Thoracic aorta endothelial cell (primary cell): ENCODE results near the gene AMMECR1. TPM values are rescaled to one million over a fixed set of nuclear protein-coding genes. Genes with fewer than 3 reads are reported as not detected.

Source experiments
- small RNA-seq: library from RNA; depleted of rRNA; stranded (forward); fragments of <200 nt; gene quantifications from one replicate; pipeline ENCODE3, GENCODE V24; 2012
- total RNA-seq: library from RNA; depleted of rRNA; stranded (reverse); fragments of >200 nt; gene quantifications from 2 replicates; pipeline ENCODE4 v1.2.3, GENCODE V29; 2012

AMMECR1 gene
- 15.3 and 15.4 TPM in 2 replicates for total RNA-seq

DNA sequence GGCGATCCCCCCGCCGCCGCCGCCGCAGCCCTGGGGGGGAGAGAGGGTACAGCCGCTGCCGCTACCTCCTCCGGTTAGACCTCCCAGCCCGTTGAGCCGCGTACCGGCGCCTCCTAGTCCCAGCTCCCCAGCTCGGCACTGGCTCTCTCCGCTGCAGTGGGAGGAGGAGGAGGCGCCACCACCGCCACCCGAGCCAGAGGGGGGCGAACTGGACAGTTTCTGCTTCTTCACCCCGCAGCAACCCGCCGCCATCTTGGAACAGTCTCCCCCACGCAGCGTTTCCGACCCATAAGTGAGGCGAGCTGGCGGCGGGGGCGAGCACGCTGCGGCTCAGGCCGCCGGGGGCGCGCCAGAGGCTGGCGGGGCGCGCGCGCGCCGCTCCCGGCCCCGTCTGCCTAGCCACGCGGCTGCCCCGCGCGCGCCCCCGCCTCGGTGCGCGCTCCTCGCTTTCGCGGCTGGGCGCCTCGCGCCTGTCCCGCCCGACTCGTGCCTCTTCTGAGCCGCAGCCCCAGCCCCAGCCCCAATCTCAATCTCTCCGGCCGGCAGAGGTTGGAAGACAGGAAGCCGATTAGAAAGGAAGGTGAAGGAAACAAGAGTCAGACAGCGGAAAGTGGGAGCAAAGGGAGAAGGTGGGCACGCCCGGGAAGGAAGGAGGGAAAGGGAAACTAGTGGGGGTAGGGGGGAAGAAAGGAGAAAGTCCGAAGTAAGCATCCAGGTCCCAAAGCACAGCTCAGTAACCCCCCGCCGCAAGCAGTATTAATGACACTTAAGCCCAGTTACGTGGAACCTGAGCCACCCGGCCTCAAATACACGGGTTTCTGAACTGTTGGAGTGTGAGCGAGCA, at the start of gene AMMECR1:
AMMECR1 (minus strand) TSS at position 266 of the 844 bp plus-strand sequence; CDS start at position 252, 14 bp downstream.

GRCh38 chrX:110358548-110358947, 40.7 kb upstream of the AMMECR1 start, which contains the start of gene RTL9:
TSS of gene RTL9 (plus strand) at chrX:110358848. CDS start at chrX:110450618, 91,770 bp downstream.

Small RNA genes lying within 50 kb of the gene (small RNA-seq; reads per million reads assigned to genes)
- gene GNG5P2 (not detected), gene SNORD96B (1.6 reads per million, percentile 40 among the genes with 10 or more reads in this experiment)

Other genes with a start within 250 kb of the AMMECR1 start
- gene RTL9, start 40.8 kb upstream of the AMMECR1 start, total RNA-seq: not detected in 2 replicates